Measurements from ENCODE around the gene HS6ST3. TPM values are rescaled to one million over a fixed set of nuclear protein-coding genes. Genes with fewer than 3 reads are reported as not detected.

The HS6ST3 gene
- total RNA-seq, 1 donor from 2014 or later: 1.4 TPM

DNA sequence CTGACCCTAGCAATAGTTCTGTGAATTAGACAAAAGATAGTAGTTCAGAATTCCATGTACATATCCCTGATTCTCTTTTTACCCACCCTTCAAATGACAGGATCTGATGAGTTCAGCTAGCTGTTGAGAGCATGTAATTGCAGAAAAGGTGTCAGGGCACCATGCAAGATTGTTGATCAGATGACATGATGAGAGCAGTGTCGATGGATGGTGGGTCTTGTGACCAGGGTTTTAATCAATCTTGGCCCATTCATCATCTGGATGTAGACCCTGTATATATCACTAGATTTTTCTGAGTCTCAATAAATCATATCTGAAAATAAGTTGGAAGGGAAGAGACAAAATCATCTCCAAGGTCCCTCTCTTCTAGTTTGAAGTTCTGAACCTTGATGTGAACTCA is 525.3 kb downstream of the HS6ST3 start:
- no peak for DNase-seq (ENCODE audit: low spot score)
- intact Hi-C loops (cut with DNase I): no loop called here

DNA sequence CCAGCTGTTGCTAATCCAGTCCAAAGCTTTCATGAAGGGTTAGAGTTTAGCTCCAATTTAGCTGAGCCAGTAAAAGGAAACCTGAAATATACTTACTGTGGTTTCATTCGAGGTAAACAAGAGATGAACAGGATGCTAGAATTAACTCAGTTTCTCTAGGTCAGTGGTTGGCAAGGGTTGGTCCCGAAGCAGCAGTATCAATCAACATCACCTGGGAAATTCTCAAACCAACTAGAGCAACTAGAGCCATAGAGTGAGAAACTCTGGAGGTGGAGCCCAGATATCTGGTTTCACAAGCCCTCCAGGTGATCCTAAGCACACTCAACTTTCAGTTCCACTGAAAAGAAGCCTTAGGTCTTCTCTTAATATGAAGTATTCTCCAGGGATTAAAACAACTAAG is 527.6 kb downstream of the HS6ST3 start:
- intact Hi-C loops (cut with DNase I): no loop called here

DNA sequence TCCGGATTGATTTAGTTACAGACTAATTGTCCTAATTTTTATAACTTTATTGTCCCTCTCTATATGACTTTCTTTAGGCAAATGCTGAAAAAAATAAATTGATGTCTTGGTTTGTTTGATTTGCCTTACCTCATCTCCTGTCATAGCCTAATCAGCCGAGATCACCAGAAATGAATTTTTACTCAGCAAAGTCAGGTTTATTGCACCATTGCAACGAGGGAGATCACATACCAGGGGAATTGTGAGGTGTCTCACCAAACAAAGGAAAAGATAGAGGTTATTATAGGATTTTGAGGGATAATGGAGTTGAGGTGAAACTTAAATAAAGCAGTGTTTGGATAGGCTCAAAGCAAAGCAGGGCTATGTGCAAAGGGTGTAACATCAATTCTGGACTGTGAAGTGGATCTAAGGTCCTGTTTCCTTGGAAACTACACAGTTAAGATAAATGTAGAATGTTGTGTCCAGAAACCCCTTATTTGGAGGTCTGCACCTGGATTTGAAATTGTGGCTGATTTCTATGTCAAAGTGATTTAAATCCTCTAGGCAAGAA is 531.8 kb downstream of the HS6ST3 start:
- intact Hi-C loops (cut with DNase I): no loop called here

More for the DNA sequence above, 527.6 kb downstream of the HS6ST3 start:
- DNase-seq (ENCODE audit: low spot score): no peak

DNA sequence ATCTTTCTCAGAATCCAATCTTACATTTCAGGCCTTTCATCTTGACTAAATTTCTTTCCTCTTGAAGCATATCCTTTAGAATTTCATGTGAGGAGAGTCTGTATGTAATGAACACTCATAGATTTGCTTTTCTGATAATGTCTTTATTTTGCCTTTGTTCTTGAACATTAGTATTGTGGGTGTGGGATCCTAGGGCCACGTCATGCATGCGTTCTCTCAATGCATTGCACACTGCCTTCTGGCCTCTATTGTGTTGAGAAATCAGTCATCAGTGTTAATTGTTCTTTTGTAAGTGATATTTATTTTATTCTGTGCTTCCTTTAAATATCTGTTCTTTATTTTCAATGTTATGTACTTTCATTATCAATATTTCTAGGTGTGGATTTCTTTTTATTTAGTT is 539.4 kb downstream of the HS6ST3 start:
- intact Hi-C loops (cut with DNase I): no loop called here
- no peak for DNase-seq (ENCODE audit: low spot score)

More for the DNA sequence above, 531.8 kb downstream of the HS6ST3 start:
- no peak for DNase-seq (ENCODE audit: low spot score)

DNA sequence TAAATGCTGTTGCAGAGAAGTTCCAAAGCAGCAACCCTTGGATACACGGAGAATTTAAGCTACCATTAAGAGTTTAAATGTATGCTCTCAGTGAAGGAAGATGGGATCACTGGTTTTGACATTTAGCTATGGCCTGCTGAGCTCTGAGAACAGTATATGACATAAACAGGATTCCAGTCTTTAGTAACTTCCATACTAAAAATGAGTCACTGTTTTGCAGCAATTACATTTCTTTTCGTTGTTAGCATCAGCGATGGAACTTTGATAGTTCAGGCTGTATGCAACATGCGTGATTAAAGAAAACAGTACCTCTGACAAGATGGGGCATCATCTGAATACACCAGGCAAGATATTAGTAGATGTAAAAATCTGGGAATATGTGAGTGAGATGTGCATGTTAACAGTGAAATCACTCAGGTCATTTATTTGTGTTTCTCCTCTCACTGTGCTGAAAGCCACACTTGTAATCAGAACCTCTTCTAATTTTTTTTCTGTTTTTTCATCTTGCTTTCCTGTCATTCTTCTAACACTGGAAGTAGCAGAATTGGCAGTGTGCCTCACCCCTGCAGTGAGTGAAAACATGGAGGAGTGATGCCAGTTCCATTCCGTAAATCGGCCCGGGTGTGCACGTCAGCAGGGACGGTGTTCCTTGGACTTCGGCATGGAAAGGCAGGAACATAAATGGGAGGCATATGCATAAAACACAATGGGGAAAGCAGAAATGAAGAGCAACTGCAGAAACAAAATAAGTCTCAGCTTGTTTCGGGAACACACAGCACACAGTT is 542.8 kb downstream of the HS6ST3 start:
- intact Hi-C loops (cut with DNase I): no loop called here
- no peak for DNase-seq (ENCODE audit: low spot score)

DNA sequence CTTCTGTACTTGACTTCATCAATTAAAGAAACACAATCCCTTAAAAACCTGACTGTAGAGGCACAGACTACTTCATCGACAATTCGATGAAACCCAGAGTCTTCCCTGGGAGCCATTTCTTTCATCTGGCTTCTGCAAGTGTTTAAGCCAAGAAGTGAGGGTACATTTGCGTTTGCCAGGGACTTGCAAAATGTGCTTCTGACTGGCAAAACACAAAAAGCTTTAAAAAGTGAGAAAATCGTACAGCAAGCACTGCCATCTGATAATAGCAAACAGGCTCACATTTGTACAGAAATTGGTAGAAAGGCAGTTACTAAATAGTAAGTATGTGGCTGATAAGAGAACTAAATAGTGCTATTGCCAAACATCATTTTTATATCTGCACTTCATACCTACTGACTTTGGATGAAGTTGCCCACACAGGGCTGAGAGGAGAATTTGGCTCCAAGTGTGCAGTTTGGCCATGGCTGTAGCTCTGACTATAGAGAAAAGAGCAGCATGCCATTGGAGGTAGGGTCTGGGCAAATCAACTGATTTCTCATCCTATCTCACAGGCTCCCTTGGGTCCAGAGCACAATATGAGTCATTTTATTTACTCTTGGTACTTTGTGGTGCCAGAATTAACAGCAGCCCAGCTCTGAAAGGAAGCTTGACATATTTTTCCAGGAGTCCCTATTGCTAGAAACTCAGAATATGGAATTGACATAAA is 546.2 kb downstream of the HS6ST3 start:
- intact Hi-C loops (cut with DNase I): no loop called here
- DNase-seq (ENCODE audit: low spot score): no peak

DNA sequence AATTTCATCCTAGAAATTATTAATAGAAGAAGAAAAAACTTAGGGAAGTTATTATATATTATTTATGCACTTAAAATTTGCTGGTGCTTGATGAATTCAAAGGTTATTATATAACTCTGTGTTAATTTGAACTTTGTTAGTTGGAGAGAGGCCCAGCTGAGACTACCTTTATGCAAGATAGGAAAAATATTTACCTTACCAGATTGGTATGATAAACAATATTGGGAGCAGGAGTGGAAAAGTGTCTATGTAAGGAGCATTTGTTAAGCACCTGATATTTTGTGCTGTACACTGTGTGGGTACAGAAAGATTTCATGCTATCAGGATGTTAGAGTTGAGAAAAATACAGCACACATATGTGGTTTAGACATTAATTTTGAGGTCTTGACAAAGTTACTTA is 547.1 kb downstream of the HS6ST3 start:
- DNase-seq (ENCODE audit: low spot score): no peak
- intact Hi-C loops (cut with DNase I): no loop called here

DNA sequence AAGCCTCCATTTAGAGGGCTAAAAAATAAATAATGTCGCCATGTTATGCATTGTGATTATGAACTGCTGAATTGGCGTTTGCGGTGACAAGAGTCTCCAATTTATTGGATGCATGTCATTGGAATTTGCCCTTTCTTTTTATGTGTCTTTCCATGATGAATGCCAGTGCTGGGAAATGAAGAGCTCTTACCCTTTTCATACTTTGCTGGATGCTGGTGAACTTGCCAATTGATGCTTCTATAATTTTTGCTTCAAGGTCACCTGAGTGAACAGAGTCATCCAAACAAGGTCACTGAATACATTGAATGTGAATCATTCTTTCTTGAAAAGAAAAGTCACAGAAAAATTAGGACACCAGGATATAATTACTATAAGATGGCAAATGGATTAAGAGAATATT is 556.2 kb downstream of the HS6ST3 start:
- intact Hi-C loops (cut with DNase I): no loop called here
- DNase-seq (ENCODE audit: low spot score): no peak

DNA sequence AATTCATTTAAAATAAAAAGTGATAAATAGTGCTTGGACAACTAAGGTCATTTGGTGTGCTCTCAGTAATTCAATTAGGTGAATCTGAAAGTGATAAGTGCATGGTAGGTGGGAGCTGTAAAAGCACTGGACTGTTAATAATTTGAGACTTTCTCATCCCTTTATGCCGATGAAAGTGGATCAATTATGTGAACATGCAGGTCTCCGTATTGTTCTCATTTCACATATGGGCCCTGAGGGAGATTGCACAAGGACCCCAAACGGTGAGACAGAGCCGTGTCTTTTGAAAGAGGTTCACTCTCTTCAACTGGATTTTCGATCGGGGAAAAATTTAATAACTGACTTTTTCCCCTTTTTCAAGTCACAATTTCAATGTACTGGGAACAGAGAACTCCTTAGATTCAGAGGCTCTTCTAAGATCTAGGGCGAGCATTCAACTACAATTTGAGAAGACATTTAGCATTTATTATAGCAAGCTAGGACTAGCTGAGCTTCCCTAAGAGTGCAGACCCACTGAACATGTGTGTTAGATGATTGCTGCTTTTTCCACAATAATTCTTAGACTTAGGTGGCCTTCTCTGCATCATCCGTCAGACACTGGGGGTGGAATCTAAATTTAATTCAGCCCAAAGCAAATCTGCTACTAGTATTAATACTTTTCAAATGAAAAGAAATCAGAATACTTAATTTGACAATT is 556.8 kb downstream of the HS6ST3 start:
- no peak for DNase-seq (ENCODE audit: low spot score)
- intact Hi-C loops (cut with DNase I): no loop called here

DNA sequence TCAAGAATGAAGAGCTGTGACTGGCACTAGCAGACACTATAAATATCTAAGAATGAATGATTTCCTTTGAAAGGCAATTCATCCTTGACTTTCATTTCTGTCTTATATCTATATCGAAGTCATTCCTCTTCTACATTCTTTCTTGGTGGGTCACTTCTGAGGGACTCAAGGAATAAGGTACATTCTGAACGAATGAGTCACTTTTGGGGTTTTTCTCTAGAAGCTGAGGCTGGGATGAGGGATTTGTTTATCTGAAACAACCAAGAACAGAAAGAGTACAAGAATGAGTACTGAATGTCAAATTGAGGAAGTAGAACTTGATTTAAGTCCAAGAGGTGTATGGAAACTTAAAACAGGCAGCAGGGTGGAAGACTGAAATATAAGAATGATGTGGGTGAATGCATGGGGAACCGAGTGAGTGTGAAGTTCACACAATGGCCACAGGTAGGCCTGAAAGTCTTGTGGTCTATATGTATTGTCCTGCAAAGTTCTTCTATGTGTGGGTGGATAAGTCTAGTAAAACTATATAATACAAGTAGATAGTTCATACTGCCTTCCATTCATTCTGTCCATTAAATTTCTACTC is 560.5 kb downstream of the HS6ST3 start:
- DNase-seq (ENCODE audit: low spot score): no peak
- intact Hi-C loops (cut with DNase I): no loop called here

DNA sequence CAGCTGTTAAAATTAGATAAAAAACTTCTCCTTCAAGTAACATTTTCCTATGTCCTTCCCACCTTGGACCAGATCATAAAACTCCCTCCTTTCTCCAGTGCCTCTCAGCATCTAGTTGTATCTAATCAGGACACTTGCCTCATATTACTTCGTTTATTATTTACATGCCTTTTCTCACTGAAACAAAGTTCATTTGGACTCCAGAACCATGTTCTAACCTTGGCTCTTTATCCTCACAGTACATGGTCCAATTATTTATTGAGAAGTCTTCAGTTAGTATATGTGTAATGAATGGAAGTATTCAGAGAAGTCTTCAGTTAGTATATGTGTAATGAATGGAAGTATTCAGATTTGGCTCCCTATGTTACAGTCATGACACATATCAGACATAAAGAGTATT is 561.7 kb downstream of the HS6ST3 start:
- intact Hi-C loops (cut with DNase I): no loop called here
- DNase-seq (ENCODE audit: low spot score): no peak

DNA sequence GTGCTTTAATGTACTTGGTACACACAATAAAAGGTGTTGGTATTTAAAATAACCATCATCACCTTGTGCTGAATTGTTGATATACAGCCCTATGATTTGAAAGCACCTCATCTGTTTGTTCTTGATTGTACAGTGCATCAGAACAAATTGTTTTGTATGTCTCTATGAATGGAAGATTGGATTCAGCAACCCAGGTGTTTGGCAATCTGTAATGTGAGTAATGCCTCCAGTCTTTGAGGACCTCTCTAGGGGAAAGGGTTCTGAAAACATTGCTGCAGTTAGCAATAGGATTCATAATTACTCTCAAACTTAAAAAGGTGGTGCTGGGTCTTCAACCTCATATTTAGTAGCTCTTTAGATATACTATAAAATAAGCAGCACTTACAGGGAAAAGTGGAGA is 562.6 kb downstream of the HS6ST3 start:
- intact Hi-C loops (cut with DNase I): no loop called here
- no peak for DNase-seq (ENCODE audit: low spot score)

DNA sequence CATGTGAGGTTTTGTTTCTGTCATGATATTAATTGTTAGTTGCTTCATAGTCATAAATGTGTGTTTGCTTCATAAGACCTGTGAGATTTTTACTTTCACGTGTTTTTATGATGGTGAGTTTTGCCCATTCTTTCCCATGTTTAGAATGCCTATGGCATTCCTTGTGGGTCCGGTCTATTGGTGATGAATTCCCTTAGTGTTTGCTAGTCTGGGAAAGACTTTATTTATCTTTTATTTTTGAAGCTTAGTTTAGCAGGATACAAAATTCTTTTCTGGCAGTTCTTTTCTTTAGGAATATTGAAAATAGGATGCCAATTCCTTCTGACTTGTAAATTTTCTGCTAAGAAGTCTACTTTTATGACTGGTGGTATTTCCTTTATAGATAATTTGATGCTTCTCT is 571.7 kb downstream of the HS6ST3 start:
- DNase-seq (ENCODE audit: low spot score): no peak
- intact Hi-C loops (cut with DNase I): no loop called here

DNA sequence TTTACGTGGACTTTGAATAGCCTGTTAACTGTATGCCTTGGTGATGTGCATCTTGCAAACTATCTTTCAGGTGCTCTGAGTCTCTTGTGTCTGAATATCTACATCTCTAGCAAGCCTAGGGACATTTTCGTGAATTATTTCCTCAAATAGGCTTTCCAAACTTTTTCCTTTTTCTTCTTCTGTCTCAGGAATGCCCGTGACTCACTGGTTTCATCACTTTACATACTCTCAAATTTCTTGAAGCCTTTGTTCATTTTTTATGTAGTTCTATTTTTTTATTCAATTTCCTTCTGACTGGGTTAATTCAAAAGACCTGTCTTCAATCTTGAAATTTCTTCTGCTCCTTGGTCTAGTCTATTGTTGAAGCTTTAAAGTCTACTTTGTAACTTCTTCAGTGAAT is 572.1 kb downstream of the HS6ST3 start:
- intact Hi-C loops (cut with DNase I): no loop called here
- no peak for DNase-seq (ENCODE audit: low spot score)

DNA sequence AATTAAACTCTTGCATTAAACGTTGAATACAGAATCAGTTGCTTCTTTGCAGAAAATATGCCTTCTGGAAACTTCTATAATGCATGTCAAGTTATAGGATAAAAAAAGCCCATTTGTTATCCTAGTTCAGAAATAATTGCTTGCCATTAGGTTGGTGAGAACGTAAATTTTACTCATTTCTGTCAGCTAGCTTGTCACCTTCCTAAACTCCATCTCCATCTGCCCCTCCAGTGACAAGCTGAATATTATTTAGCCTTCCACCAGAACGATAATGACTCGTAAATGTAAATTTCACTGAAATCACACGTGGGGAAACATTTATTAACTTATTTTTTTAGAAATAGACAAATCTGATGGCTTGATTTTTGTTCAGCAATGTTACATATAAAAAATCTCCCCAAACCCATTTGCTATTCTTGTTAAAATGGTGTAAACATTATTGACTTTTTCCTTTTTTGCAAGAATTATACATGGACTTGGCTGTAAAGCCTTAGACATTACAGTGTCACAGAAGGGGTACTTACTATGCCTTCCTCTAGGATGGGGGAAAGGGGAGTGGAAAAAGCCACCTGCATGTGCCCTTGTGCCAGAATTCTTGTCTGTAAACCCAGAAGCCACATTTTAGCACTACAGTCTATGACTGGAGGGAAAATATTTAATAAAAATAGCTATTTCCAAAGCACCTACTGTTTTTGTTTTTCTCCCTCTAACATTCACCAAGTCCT is 577.5 kb downstream of the HS6ST3 start:
- no peak for DNase-seq (ENCODE audit: low spot score)
- intact Hi-C loops (cut with DNase I): no loop called here

DNA sequence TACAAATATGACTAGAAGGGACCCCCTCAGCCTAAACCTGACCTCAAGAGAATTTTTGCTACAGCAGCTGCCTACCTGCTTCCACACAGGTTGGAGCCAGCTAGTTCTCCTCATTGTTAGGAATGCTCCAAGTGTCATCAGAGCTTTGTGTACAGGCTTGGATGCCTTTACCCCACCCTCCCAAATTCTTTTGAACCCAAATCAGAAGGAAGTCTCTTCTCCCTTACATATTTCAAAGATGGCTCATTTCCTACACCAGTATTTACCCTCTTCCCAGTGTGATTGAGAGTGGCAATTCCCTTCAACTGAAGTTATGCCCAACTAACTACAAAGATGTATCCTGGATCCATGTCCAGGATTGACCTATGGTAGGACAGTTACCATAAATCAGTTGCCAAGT is 581.2 kb downstream of the HS6ST3 start:
- no peak for DNase-seq (ENCODE audit: low spot score)
- intact Hi-C loops (cut with DNase I): no loop called here

DNA sequence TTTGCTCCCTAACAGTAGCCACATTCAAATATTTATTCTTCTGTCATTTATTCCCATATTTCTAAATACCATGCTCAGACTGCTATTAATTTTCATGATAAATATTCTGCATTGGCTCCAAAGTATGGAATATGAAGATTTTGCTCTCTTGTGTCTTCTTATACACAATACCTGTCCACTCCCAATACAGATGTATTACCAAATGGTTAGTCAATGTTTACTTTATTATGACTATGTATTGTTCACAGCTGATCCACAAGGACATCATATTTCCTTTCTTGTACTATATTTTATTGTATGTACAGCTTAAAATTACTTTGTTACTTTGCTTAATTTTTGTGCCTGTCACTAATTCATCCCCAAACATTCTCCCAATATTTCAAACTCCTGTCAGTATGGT is 582.1 kb downstream of the HS6ST3 start:
- intact Hi-C loops (cut with DNase I): no loop called here
- DNase-seq (ENCODE audit: low spot score): no peak

DNA sequence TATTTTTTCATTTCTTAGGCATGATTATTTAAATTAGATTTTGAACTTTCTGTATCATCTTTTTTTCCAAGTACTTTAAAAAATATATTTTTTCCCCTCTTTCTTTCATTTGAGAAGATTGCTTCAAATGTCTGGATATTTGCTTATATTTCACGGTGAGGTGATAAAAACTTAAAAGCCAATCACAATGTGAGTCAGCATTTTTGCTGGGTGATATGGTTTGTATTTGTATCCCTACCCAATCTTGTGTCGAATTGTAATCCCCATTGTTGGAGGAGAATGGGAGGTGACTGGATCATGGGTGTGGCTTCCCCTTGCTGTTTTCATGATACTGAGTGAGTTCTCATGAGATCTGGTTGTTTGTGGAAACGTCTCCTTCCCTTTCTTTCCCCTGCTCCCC is 583.9 kb downstream of the HS6ST3 start:
- no peak for DNase-seq (ENCODE audit: low spot score)
- intact Hi-C loops (cut with DNase I): no loop called here

DNA sequence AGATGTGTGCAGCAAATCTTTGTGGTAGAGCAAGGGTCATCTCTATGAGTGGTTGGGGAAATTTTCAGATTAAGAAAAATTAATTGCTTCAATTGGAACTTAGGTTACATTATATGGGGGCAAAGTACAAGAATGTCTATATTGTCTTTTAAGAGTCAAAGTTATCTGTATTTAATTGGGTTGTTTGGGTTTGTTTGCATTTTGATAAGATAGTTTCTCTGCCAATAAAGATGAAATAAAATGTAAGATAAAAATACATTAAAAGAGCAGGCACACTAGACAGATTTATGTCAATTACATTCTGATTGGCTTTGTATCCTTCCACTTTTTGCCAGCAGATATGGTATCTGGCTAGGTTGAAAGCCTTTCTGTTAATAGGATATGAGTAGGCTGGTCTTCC is 587.1 kb downstream of the HS6ST3 start:
- intact Hi-C loops (cut with DNase I): no loop called here
- no peak for DNase-seq (ENCODE audit: low spot score)

Measured in cardiac septum (tissue), 1 donor.